IPS-20b (cell line): ENCODE measurements around the gene CALCOCO1.
A peak's percentile ranks its signal among the peaks of the same experiment; 100 is the strongest.

Source experiments
- H3K27ac ChIP-seq: one replicate; pipeline ENCODE4 v1.5.1; 2013; ENCODE audit warnings: low read length
- H3K27me3 ChIP-seq: 2 replicates; pipeline ENCODE4 v1.6.1; 2013; ENCODE audit warnings: mild to moderate bottlenecking, low read length, inconsistent platforms; ENCODE audit not compliant: insufficient read depth
- H3K36me3 ChIP-seq: 2 replicates; pipeline ENCODE4 v1.6.1; 2013; ENCODE audit warnings: low read depth, mild to moderate bottlenecking, inconsistent platforms, low read length, moderate library complexity; ENCODE audit not compliant: insufficient read depth
- H3K4me1 ChIP-seq: 2 replicates; pipeline ENCODE4 v1.6.1; 2013; ENCODE audit warnings: mild to moderate bottlenecking, control low read depth, inconsistent platforms, low read length, moderate library complexity; ENCODE audit not compliant: insufficient read depth
- H3K4me3 ChIP-seq: 2 replicates; pipeline ENCODE4 v1.5.1; 2013; ENCODE audit warnings: mild to moderate bottlenecking, low read length, inconsistent platforms
- H3K9ac ChIP-seq: 2 replicates; pipeline ENCODE4 v1.6.1; 2013; ENCODE audit warnings: low read depth, mild to moderate bottlenecking, inconsistent platforms, low read length, moderate library complexity
- H3K9me3 ChIP-seq: 2 replicates; pipeline ENCODE4 v1.6.1; 2013; ENCODE audit warnings: mild to moderate bottlenecking, low read depth, low read length, inconsistent platforms; ENCODE audit not compliant: insufficient read depth

Gene CALCOCO1

GRCh38 chr12:53670971-53671370, 56.3 kb downstream of the CALCOCO1 start:
- H3K36me3 ChIP-seq, result peaks cover 86% of the 10 kb centered on the region
- peaks cover 7% of the 10 kb centered on the region; the same call in 1 of the 2 replicates for H3K4me1 ChIP-seq
- no peak overlapping the region for H3K27ac ChIP-seq
- H3K27me3 ChIP-seq, result no peaks in the 10 kb centered on the region
- H3K4me3 ChIP-seq, result no peak overlapping the region
- no peaks in the 10 kb centered on the region for H3K9me3 ChIP-seq
- no peak overlapping the region for H3K9ac ChIP-seq

GRCh38 chr12:53670308-53670707, 56.9 kb downstream of the CALCOCO1 start:
- Histone ChIP-seq H3K27me3 (no peaks in the 10 kb centered on the region), H3K9me3 (no peaks in the 10 kb centered on the region), H3K4me3 (no peak overlapping the region), H3K9ac (no peak overlapping the region), H3K4me1 (peaks cover 6% of the 10 kb centered on the region; the same call in 1 of the 2 replicates), H3K27ac (no peak overlapping the region), H3K36me3 (peaks cover 92% of the 10 kb centered on the region)

DNA sequence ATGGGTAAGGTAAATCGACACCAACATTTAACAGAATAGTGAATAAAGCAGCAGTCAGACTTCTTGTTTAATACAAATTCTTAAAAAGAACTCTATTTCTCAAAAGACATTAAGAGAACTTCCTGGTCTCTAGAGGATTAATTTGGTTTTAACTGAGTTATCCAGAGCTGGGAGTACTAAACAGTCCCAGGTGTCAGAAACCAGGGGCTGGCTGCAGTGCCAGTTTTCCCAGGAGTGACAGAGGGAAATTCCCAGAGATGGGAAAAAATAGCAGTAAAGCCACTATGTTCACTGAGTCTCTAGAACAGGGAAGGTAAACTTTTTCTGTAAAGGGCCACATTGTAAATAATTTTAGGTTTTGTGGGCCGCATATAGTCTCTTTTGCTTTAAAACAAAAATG, 60.2 kb downstream of the CALCOCO1 start:
- peaks cover 89% of the 10 kb centered on the region for H3K36me3 ChIP-seq
- no peaks in the 10 kb centered on the region for H3K4me1 ChIP-seq
- H3K4me3 ChIP-seq, result no peak overlapping the region
- no peak overlapping the region for H3K9ac ChIP-seq
- no peak overlapping the region for H3K27ac ChIP-seq
- no peaks in the 10 kb centered on the region for H3K27me3 ChIP-seq
- H3K9me3 ChIP-seq, result no peaks in the 10 kb centered on the region

- Histone ChIP-seq H3K9ac (no peak overlapping the region), H3K27me3 (no peaks in the 10 kb centered on the region), H3K27ac (no peak overlapping the region), H3K4me1 (no peaks in the 10 kb centered on the region; the same call in 1 of the 2 replicates), H3K4me3 (no peak overlapping the region), H3K36me3 (peaks cover 70% of the 10 kb centered on the region), H3K9me3 (no peaks in the 10 kb centered on the region)
These were observed 62.3 kb downstream of the CALCOCO1 start for GRCh38 chr12:53664936-53665335.

DNA sequence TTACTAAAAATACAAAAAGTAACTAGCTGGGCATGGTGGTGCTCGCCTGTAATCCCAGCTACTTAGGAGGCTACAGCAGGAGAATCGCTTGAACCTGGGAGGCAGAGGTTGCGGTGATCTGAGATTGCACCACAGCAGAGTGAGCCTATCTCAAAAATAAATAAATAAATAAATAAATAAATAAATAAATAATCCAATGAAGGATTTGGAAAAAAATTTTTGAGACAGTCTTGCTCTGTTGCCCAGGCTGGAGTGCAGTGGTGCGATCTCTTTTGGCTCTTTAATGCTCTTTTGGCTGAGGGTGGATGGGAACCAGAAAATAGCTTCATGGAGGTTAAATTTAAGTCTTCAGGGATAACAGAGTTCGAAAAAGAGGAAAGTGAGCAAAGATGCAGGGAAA, 63.1 kb downstream of the CALCOCO1 start:
- H3K4me3 ChIP-seq, result no peak overlapping the region
- H3K27me3 ChIP-seq, result no peaks in the 10 kb centered on the region
- peaks cover 62% of the 10 kb centered on the region for H3K36me3 ChIP-seq
- H3K27ac ChIP-seq, result no peak overlapping the region
- H3K9me3 ChIP-seq, result no peaks in the 10 kb centered on the region
- peaks cover 7% of the 10 kb centered on the region; the same call in 1 of the 2 replicates for H3K4me1 ChIP-seq
- H3K9ac ChIP-seq, result no peak overlapping the region

- no peak overlapping the region for H3K27ac ChIP-seq
- peaks cover 22% of the 10 kb centered on the region for H3K36me3 ChIP-seq
- peak overlapping the region; percentile 59; the same call in 1 of the 2 replicates for H3K9ac ChIP-seq
- no peaks in the 10 kb centered on the region for H3K27me3 ChIP-seq
- no peak overlapping the region for H3K4me3 ChIP-seq
- H3K4me1 ChIP-seq, result peaks cover 18% of the 10 kb centered on the region; the same call in 1 of the 2 replicates
- H3K9me3 ChIP-seq, result no peaks in the 10 kb centered on the region
These were observed 67.2 kb downstream of the CALCOCO1 start for GRCh38 chr12:53660041-53660440.

- peak overlapping the region; percentile 59; the same call in 1 of the 2 replicates for H3K9ac ChIP-seq
- no peak overlapping the region for H3K27ac ChIP-seq
- H3K4me3 ChIP-seq, result no peak overlapping the region
- no peaks in the 10 kb centered on the region for H3K9me3 ChIP-seq
- H3K27me3 ChIP-seq, result no peaks in the 10 kb centered on the region
- peaks cover 18% of the 10 kb centered on the region; the same call in 1 of the 2 replicates for H3K4me1 ChIP-seq
- peaks cover 17% of the 10 kb centered on the region for H3K36me3 ChIP-seq
These were observed 67.7 kb downstream of the CALCOCO1 start for GRCh38 chr12:53659571-53659981.

DNA sequence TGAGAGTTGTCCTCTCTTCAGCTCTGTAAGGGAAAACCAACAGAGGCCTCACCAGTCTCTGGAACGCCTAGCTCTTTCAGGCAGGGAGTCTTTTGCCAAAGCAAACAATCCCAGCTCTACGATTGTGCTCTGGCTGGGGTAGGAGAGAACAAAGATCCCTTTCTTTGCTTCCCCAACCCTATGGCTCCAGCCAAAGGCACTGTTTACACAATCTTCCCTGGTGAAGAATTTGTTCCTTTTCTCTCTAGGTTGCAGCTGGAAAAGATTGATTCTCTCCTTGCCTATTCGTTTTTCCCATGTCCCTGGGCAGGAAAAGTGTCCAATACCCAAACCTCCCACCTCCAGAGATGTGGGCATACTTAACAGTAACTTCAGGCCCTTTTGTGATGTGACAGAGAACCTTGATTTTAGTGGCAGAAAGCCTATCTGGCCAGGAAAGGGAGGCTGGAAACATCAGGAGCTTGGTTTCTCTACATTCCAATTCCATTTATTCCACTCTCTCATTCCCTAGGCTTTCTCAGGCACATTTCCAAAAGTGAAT, 68.2 kb downstream of the CALCOCO1 start:
- Histone ChIP-seq H3K36me3 (peaks cover 13% of the 10 kb centered on the region), H3K9me3 (no peaks in the 10 kb centered on the region), H3K4me3 (no peak overlapping the region), H3K4me1 (peaks cover 18% of the 10 kb centered on the region; the same call in 1 of the 2 replicates), H3K27me3 (no peaks in the 10 kb centered on the region), H3K27ac (peak overlapping the region; percentile 15), H3K9ac (peak overlapping the region; percentile 59; the same call in 1 of the 2 replicates)
